Lower leg skin (tissue), 4 donors: Measurements from ENCODE around the gene CCZ1. TPM values are rescaled to one million over a fixed set of nuclear protein-coding genes. Genes with fewer than 3 reads are reported as not detected.
"Not testable (repeated sequence)": the region's sequence is repeated elsewhere in the genome, so short reads cannot be mapped to it uniquely, and the experiment has no call there.

Experiments used
- DNase-seq, 2 donors: peaks; one replicate each; pipeline ENCODE4 v3.0.0-alpha.2; 2019; ENCODE audit warnings: low spot score in 2 of 2
- H3K4me3 ChIP-seq: fragments of 200-600 bp; sonication (generic); 2 replicates; pipeline ENCODE4 v1.5.1; 2017; ENCODE audit warnings: mild to moderate bottlenecking, low read depth; ENCODE audit not compliant: poor library complexity, severe bottlenecking
- POLR2A ChIP-seq, 2 donors: fragments of 450-650 bp; IDR thresholded peaks; one replicate each; pipeline ENCODE4 v1.6.1; 2016 to 2017; ENCODE audit warnings: antibody characterized with exemption in 2 of 2, mild to moderate bottlenecking in 1 of 2, moderate library complexity in 1 of 2
- WGBS, 2 donors: methylation state at CpG; one replicate each; pipeline ENCODE4 v1.1.5; 2018; 5-methylcytosine and 5-hydroxymethylcytosine counted together
- intact Hi-C: fragments of 100-400 bp; cut with DNase I; formaldehyde crosslinking; loops from one replicate; pipeline ENCODE4 v1.15.0; 2023; ENCODE audit warnings: low total_unique reads
- total RNA-seq, 4 donors: library from RNA; depleted of rRNA; stranded (reverse); fragments of >200 nt; gene quantifications; one replicate each; pipeline ENCODE4 v1.1.0, GENCODE V29; 2016
- TF ChIP-seq, protein P1 (sequence below), 3 donors: fragments of 450-650 bp; IDR thresholded peaks; one replicate each; pipeline ENCODE4 v1.5.1; 2016; ENCODE audit warnings: antibody characterized with exemption in 3 of 3, mild to moderate bottlenecking in 3 of 3, moderate library complexity in 2 of 3

The CCZ1 gene
- total RNA-seq, 4 donors from 2014 or later: 37.3 to 66.7 (median 48.4) TPM

DNA sequence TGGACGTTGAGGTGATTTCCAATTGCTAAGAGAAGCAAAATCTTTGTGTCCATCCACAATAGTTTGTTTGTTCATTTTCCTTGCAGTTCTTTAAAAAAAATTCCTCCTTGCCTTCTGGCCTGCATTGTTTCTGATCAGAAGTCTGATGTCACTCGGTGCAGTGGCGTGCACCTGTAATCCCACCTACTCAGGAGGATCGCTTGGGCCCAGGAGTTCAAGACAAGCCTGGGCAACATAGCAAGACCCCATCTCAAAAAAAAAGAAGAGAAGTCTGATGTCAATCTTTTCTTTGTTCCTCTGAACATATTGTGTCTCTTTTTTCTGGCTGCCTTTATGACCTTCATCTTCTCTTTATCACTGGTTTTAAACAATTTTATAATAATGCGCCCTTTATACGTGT is 31.5 kb upstream of the CCZ1 start:
- 86 to 87% methylated on average over 6 of the region's 6 CpGs for WGBS, 2 donors

DNA sequence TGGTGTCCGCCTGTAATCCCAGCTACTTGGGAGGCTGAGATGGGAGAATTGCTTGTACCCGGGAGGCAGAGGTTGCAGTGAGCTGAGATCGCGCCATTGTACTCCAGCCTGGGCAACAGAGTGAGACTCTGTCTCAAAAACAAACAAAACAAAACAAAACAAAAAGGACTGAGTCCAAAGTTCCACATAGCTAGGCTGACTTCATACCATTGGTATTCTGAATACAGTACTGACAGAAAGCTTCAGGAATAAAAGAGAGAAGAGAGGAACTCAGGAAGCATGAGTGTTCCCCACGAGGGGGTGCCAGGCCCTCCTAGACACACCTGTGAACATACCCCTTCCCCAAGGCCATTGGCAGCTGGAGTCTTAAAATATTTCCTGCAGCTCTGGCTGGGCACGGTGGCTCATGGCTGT is 29.6 kb upstream of the CCZ1 start:
- H3K4me3 ChIP-seq, intact Hi-C loops, DNase-seq: not testable (repeated sequence)
- WGBS, 2 donors: 72 to 84% methylated on average over 6 of the region's 6 CpGs

More for the DNA sequence above, 31.5 kb upstream of the CCZ1 start:
- TF ChIP-seq POLR2A (IDR thresholded peaks at IDR 0.05): no peak
- TF ChIP-seq, protein P1, sequence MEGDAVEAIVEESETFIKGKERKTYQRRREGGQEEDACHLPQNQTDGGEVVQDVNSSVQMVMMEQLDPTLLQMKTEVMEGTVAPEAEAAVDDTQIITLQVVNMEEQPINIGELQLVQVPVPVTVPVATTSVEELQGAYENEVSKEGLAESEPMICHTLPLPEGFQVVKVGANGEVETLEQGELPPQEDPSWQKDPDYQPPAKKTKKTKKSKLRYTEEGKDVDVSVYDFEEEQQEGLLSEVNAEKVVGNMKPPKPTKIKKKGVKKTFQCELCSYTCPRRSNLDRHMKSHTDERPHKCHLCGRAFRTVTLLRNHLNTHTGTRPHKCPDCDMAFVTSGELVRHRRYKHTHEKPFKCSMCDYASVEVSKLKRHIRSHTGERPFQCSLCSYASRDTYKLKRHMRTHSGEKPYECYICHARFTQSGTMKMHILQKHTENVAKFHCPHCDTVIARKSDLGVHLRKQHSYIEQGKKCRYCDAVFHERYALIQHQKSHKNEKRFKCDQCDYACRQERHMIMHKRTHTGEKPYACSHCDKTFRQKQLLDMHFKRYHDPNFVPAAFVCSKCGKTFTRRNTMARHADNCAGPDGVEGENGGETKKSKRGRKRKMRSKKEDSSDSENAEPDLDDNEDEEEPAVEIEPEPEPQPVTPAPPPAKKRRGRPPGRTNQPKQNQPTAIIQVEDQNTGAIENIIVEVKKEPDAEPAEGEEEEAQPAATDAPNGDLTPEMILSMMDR (IDR thresholded peaks at IDR 0.05): no peak
- intact Hi-C loops: no loop called here
- DNase-seq: no peak
- H3K4me3 ChIP-seq: no peak overlapping the region

GRCh38 chr7:5869691-5870090 is 28.8 kb upstream of the CCZ1 start:
- intact Hi-C loops: no loop called here
- no peak overlapping the region for H3K4me3 ChIP-seq
- 88% methylated on average over 13 of the region's 13 CpGs for WGBS, 2 donors
- TF ChIP-seq, protein P1 (IDR thresholded peaks at IDR 0.05): no peak
- TF ChIP-seq POLR2A (IDR thresholded peaks at IDR 0.05): no peak
- DNase-seq: no peak

- DNase-seq: no peak
- TF ChIP-seq, protein P1 (IDR thresholded peaks at IDR 0.05): no peak
- TF ChIP-seq POLR2A (IDR thresholded peaks at IDR 0.05): no peak
- intact Hi-C loops: no loop called here
- WGBS, 2 donors: 83 to 84% methylated on average over 2 of the region's 2 CpGs
- H3K4me3 ChIP-seq: no peak overlapping the region
Measured at GRCh38 chr7:5870311-5870710, 28.2 kb upstream of the CCZ1 start.

DNA sequence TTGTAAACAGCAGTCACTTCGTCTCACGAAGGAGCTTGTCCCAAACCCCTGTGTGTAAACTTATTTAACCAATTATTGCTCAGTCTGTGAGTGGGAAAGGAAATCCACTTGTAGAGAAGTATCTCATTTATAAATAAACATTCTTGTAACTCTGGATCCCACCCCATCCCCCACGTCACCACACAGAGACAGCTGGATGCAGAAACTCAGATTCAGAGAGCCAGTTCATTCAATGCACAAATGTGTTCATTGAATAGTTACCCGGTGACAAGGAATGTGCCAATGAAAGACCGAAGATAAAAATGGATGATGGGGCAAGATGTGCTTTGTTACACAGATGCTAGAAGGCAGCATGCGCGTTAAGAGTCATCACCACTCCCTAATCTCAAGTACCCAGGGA is 26.2 kb upstream of the CCZ1 start:
- 69 to 73% methylated on average over 7 of the region's 7 CpGs for WGBS, 2 donors

GRCh38 chr7:5879591-5879990 is 18.9 kb upstream of the CCZ1 start:
- DNase-seq, intact Hi-C loops, H3K4me3 ChIP-seq: not testable (repeated sequence)
- WGBS, 2 donors: 65 to 73% methylated on average over 3 of the region's 3 CpGs

More for the DNA sequence above, 26.2 kb upstream of the CCZ1 start:
- intact Hi-C loops: no loop called here
- DNase-seq: no peak
- no peak overlapping the region for H3K4me3 ChIP-seq
- TF ChIP-seq POLR2A (IDR thresholded peaks at IDR 0.05): no peak
- TF ChIP-seq, protein P1 (IDR thresholded peaks at IDR 0.05): no peak

- H3K4me3 ChIP-seq, DNase-seq, intact Hi-C loops: not testable (repeated sequence)
- 65 to 71% methylated on average over 6 of the region's 6 CpGs for WGBS, 2 donors
Measured at GRCh38 chr7:5880106-5880505, 18.4 kb upstream of the CCZ1 start.

- H3K4me3 ChIP-seq, intact Hi-C loops, DNase-seq: not testable (repeated sequence)
- 93 to 96% methylated on average over 5 of the region's 5 CpGs for WGBS, 2 donors
Measured at GRCh38 chr7:5884431-5884830, 14.1 kb upstream of the CCZ1 start.

DNA sequence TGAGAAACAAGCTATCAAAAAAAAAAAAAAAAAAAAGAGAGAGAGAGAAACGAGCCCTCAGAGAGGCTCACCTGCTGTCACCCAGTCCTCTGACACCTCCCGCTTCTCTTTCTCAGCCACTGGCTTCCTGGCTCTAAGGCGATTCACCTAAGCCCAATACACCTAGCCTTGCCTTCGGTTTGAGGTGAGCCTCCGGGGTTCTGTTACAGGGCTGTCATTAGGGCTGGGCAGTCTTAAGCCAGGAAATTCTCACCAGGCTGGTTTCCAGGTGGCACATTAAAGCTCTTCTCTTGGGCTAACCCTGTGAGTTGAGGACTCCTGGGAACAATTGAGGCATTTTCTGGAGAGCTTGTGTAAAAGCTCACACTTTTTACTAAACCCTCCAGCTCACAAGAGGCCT is 10.5 kb upstream of the CCZ1 start:
- H3K4me3 ChIP-seq, intact Hi-C loops, DNase-seq: not testable (repeated sequence)
- 67 to 77% methylated on average over 5 of the region's 5 CpGs for WGBS, 2 donors

DNA sequence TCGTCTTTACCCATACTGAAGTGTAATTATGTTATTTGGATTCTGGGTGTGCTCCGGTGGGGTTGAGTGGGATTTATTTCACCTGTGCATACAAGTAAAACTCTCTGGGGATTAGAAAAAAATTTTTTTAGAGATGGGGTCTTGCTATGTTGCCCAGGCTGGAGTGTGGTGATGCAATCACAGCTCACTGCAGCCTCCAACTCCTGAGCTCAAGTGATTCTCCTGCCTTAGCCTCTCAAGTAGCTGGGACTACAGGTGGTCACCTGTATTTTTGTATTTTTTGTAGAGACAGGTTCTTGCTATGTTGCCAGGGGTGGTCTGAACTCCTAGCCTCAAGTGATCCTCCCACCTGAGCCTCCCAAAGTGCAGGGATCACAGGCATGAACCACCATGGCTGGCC is 8.3 kb upstream of the CCZ1 start:
- H3K4me3 ChIP-seq, intact Hi-C loops, DNase-seq: not testable (repeated sequence)
- 92 to 97% methylated on average over 2 of the region's 2 CpGs for WGBS, 2 donors
